WERI-Rb-1 (cell line): Measurements from ENCODE around the gene CMTM7.

Experiments
- DNase-seq: peaks from one replicate; pipeline ENCODE4 v3.0.0-alpha.2; 2020
- H3K27ac ChIP-seq: fragments of 250-450 bp; sonication (Bioruptor Pico); 2 replicates; pipeline ENCODE4 v1.5.1; 2020; ENCODE audit warnings: mild to moderate bottlenecking, moderate library complexity
- H3K27me3 ChIP-seq: fragments of 250-450 bp; sonication (Bioruptor Pico); 2 replicates; pipeline ENCODE4 v1.5.1; 2021; ENCODE audit warnings: mild to moderate bottlenecking, low read depth, moderate library complexity; ENCODE audit not compliant: insufficient read depth, severe bottlenecking
- H3K36me3 ChIP-seq: fragments of 250-450 bp; sonication (Bioruptor Pico); 2 replicates; pipeline ENCODE4 v1.5.1; 2020; ENCODE audit warnings: mild to moderate bottlenecking, moderate library complexity
- H3K4me3 ChIP-seq: 2 replicates; pipeline ENCODE4 v1.5.1; 2011; ENCODE audit warnings: low read depth, mild to moderate bottlenecking, control low read depth, low read length
- H3K9me3 ChIP-seq: fragments of 250-450 bp; sonication (Bioruptor Pico); 2 replicates; pipeline ENCODE4 v1.5.1; 2021; ENCODE audit warnings: mild to moderate bottlenecking, moderate library complexity; ENCODE audit not compliant: severe bottlenecking
- CTCF ChIP-seq: IDR thresholded peaks from 2 replicates; pipeline ENCODE4 v1.5.1; 2011; ENCODE audit warnings: low read depth, mild to moderate bottlenecking, control low read depth, inconsistent platforms, low read length

The CMTM7 gene

GRCh38 chr3:32367442-32367841 is 24.2 kb upstream of the CMTM7 start:
- DNase-seq, result no peak
- no peaks in the 10 kb centered on the region for H3K36me3 ChIP-seq
- no peak overlapping the region for H3K27ac ChIP-seq
- no peak for TF ChIP-seq CTCF
- no peak overlapping the region for H3K4me3 ChIP-seq
- no peaks in the 10 kb centered on the region for H3K27me3 ChIP-seq
- H3K9me3 ChIP-seq, result no peaks in the 10 kb centered on the region

GRCh38 chr3:32371461-32372212 is 20.0 kb upstream of the CMTM7 start:
- Histone ChIP-seq H3K27me3 (no peaks in the 10 kb centered on the region), H3K36me3 (no peaks in the 10 kb centered on the region), H3K4me3 (no peak overlapping the region), H3K9me3 (no peaks in the 10 kb centered on the region), H3K27ac (no peak overlapping the region)
- TF ChIP-seq CTCF, result no peak
- no peak for DNase-seq

- TF ChIP-seq CTCF, result no peak
- H3K36me3 ChIP-seq, result no peaks in the 10 kb centered on the region
- H3K4me3 ChIP-seq, result no peak overlapping the region
- H3K27me3 ChIP-seq, result no peaks in the 10 kb centered on the region
- H3K9me3 ChIP-seq, result no peaks in the 10 kb centered on the region
- no peak overlapping the region for H3K27ac ChIP-seq
- DNase-seq, result no peak
Observed at GRCh38 chr3:32372213-32372490, 19.5 kb upstream of the CMTM7 start.

- no peak for TF ChIP-seq CTCF
- H3K9me3 ChIP-seq, result no peaks in the 10 kb centered on the region
- no peaks in the 10 kb centered on the region for H3K27me3 ChIP-seq
- no peak for DNase-seq
- H3K4me3 ChIP-seq, result no peak overlapping the region
- no peaks in the 10 kb centered on the region for H3K36me3 ChIP-seq
- no peak overlapping the region for H3K27ac ChIP-seq
Observed at GRCh38 chr3:32373276-32373675, 18.4 kb upstream of the CMTM7 start.

- H3K27ac ChIP-seq, result no peak overlapping the region
- no peaks in the 10 kb centered on the region for H3K36me3 ChIP-seq
- no peaks in the 10 kb centered on the region for H3K9me3 ChIP-seq
- TF ChIP-seq CTCF, result no peak
- DNase-seq, result no peak
- H3K27me3 ChIP-seq, result no peaks in the 10 kb centered on the region
- no peak overlapping the region for H3K4me3 ChIP-seq
Observed at GRCh38 chr3:32373844-32374243, 17.8 kb upstream of the CMTM7 start.
